ENCODE measurements around the gene ZNF536.
"Not testable (repeated sequence)": the region's sequence is repeated elsewhere in the genome, so short reads cannot be mapped to it uniquely, and the experiment has no call there.

DNA sequence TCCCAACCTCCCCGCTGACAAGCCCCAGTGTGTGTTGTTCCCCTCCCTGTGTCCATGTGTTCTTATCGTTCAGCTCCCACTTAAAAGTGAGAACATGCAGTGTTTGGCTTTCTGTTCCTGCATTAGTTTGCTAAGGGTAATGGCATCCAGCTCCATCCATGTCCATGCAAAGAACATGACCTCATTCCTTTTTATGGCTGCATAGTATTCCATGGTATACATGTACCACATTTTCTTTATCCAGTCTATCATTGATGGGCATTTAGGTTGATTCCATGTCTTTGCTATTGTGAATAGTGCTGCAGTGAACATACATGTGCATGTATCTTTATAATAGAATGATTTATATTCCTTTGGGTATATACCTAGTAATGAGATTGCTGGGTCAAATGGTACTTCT is 114.1 kb downstream of the ZNF536 start:
- not testable (repeated sequence) for TF ChIP-seq CTCF, POLR2A, EP300 (IDR thresholded peaks at IDR 0.05)
